ENCODE measurements around the gene MYO7B.

The MYO7B gene

GRCh38 chr2:127611076-127611925 is 75.8 kb downstream of the MYO7B start:
- DNase-seq = no peak

GRCh38 chr2:127612111-127612822 is 76.8 kb downstream of the MYO7B start:
- DNase-seq = no peak

GRCh38 chr2:127614246-127614645 is 78.8 kb downstream of the MYO7B start:
- no peak for DNase-seq

GRCh38 chr2:127614731-127615130 is 79.2 kb downstream of the MYO7B start:
- no peak for DNase-seq

- no peak for DNase-seq
Measured at GRCh38 chr2:127615511-127616166, 80.2 kb downstream of the MYO7B start.

- no peak for DNase-seq
Measured at GRCh38 chr2:127618551-127619202, 83.2 kb downstream of the MYO7B start.

GRCh38 chr2:127619203-127619590 is 83.7 kb downstream of the MYO7B start:
- no peak for DNase-seq

GRCh38 chr2:127619877-127620705 is 84.6 kb downstream of the MYO7B start:
- DNase-seq = no peak

GRCh38 chr2:127620866-127621265 is 85.4 kb downstream of the MYO7B start:
- no peak for DNase-seq

GRCh38 chr2:127621981-127622431 is 86.5 kb downstream of the MYO7B start:
- DNase-seq = no peak

- no peak for DNase-seq
Measured at GRCh38 chr2:127622561-127623387, 87.3 kb downstream of the MYO7B start.

- no peak for DNase-seq
Measured at GRCh38 chr2:127623388-127624319, 88.2 kb downstream of the MYO7B start.

- no peak for DNase-seq
Measured at GRCh38 chr2:127624320-127624755, 88.9 kb downstream of the MYO7B start.

GRCh38 chr2:127624756-127625571 is 89.5 kb downstream of the MYO7B start:
- DNase-seq = no peak

- DNase-seq = no peak
Measured at GRCh38 chr2:127625572-127625951, 90.1 kb downstream of the MYO7B start.

GRCh38 chr2:127626175-127626574 is 90.7 kb downstream of the MYO7B start:
- DNase-seq = no peak

GRCh38 chr2:127626917-127627739 is 91.6 kb downstream of the MYO7B start:
- no peak for DNase-seq

All from CD4-positive, alpha-beta T cell treated with Interleukin-10 for 1 hour (primary cell).